Bronchial epithelial cell (primary cell): ENCODE measurements around the gene ZNF358. TPM values are rescaled to one million over a fixed set of nuclear protein-coding genes. Genes with fewer than 3 reads are reported as not detected.

Experiments
- DNase-seq: peaks from one replicate; pipeline ENCODE4 v3.0.0-alpha.2; 2010; ENCODE audit warnings: low read depth
- FAIRE-seq: peaks from 2 replicates; lab custom pipeline; 2011; peaks lifted over from hg19 to GRCh38; lab: Jason Lieb, UNC
- H3K27me3 ChIP-seq: 2 replicates; pipeline ENCODE4 v1.5.1; 2011; ENCODE audit warnings: low read length; ENCODE audit not compliant: control insufficient read depth, insufficient read depth
- H3K36me3 ChIP-seq: 2 replicates; pipeline ENCODE4 v1.5.1; 2011; ENCODE audit warnings: low read length; ENCODE audit not compliant: control insufficient read depth, insufficient read depth
- H3K4me3 ChIP-seq: 2 replicates; pipeline ENCODE4 v1.5.1; 2011; ENCODE audit warnings: mild to moderate bottlenecking, low read depth, low read length, control low read depth
- CTCF ChIP-seq: IDR thresholded peaks from 2 replicates; pipeline ENCODE4 v1.5.1; 2011; ENCODE audit warnings: mild to moderate bottlenecking, moderate library complexity, low read length, control low read depth, inconsistent platforms; ENCODE audit not compliant: insufficient read depth, severe bottlenecking
- total RNA-seq: library from RNA; depleted of rRNA; stranded (reverse); fragments of >200 nt; gene quantifications from 2 replicates; pipeline ENCODE4 v1.2.1, GENCODE V29; 2014

Gene ZNF358
- total RNA-seq, result 3.5 and 3.9 TPM in 2 replicates

DNA sequence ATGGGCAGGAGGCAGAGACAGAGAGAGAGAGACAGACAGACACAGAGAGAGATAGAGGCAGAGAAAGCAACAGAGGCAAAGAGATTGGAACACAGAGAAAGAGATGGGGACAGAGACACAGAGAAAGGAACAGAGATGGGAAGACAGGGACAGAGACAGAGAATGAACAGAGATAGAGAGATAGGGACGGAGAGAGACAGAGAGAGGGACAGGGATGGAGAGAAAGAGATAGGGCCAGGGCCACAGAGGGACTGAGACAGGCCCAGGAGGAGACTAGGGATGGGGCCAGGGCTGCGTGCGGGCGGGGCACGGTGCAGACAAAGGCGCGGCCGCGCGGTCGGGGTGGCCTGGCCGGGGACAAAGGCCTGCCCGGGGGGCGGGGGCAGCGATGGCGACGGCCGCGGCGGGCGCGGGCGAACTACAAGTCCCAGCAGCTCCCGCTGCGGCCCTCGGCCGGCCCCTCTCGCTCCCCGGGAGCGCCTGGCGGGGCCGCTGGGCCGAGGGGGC, at the start of gene ZNF358:
Gene ZNF358, plus strand, starts transcription at position 459 of the 507 bp plus-strand sequence. CDS start 3,140 bp downstream, outside the sequence.
- no peak for TF ChIP-seq CTCF
- H3K4me3 ChIP-seq, result peak within 1 kb of the TSS; percentile 46
- DNase-seq, result no peak
- FAIRE-seq, result no peak
- no peaks in the 10 kb centered on the region for H3K36me3 ChIP-seq
- no peaks in the 10 kb centered on the region for H3K27me3 ChIP-seq

DNA sequence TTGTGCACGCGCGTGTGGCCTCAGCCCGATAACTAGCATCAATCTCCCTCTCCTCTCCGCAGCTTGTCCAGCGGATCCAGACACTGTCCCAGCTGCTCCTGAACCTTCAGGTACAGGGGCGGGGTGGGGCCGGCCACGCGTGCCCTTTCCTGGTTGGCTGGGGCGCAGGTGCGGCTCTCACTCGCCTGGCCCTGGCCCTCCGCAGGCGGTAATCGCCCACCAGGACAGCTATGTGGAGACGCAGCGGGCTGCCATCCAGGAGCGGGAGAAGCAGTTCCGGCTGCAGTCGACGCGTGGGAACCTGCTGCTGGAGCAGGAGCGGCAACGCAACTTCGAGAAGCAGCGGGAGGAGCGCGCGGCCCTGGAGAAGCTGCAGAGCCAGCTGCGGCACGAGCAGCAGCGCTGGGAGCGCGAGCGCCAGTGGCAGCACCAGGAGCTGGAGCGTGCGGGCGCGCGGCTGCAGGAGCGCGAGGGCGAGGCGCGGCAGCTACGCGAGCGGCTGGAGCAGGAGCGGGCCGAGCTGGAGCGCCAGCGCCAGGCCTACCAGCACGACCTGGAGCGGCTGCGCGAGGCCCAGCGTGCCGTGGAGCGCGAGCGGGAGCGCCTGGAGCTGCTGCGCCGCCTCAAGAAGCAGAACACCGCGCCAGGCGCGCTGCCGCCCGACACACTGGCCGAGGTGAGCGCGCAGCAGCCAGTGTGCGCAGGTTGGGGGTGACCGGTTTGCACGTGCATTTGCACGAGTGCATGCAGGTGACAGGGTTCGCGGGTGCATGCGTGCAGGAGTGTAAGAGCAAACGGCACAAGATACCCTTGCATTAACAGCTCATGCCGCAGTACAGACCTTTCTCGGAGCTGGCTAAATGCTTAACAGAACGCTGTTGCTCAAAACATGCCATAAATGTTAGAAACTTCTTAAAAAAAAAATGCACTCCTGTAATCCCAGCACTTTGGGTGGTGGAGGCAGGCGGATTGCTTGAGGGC, 48.6 kb upstream of the ZNF358 start:
- DNase-seq (no peak), FAIRE-seq (no peak)
- no peak for TF ChIP-seq CTCF
- Histone ChIP-seq H3K4me3 (no peak overlapping the region), H3K36me3 (peaks cover 35% of the 10 kb centered on the region), H3K27me3 (no peaks in the 10 kb centered on the region)

GRCh38 chr19:7468840-7469239, 47.1 kb upstream of the ZNF358 start:
- FAIRE-seq (no peak), DNase-seq (no peak)
- TF ChIP-seq CTCF, result no peak
- no peak overlapping the region for H3K4me3 ChIP-seq
- no peaks in the 10 kb centered on the region for H3K27me3 ChIP-seq
- H3K36me3 ChIP-seq, result peaks cover 29% of the 10 kb centered on the region

- TF ChIP-seq CTCF, result no peak
Measured at GRCh38 chr19:7469669-7470285, 46.1 kb upstream of the ZNF358 start.

GRCh38 chr19:7470540-7471305, 45.2 kb upstream of the ZNF358 start:
- Histone ChIP-seq H3K4me3 (no peak overlapping the region), H3K27me3 (no peaks in the 10 kb centered on the region), H3K36me3 (peaks cover 21% of the 10 kb centered on the region)
- TF ChIP-seq CTCF, result no peak
- DNase-seq, result no peak
- no peak for FAIRE-seq

More at GRCh38 chr19:7469669-7470285, 46.1 kb upstream of the ZNF358 start:
- H3K27me3 ChIP-seq, result no peaks in the 10 kb centered on the region
- no peak for FAIRE-seq
- no peak for DNase-seq
- no peak overlapping the region for H3K4me3 ChIP-seq
- peaks cover 24% of the 10 kb centered on the region for H3K36me3 ChIP-seq
